H1 (cell line): ENCODE data around the gene LHB. TPM values are rescaled to one million over a fixed set of nuclear protein-coding genes. Genes with fewer than 3 reads are reported as not detected.

Experiments
- CTCF ChIA-PET: fragments of 300-600 bp; sonication (Branson Sonifier 250); formaldehyde crosslinking; loops from one replicate; lab custom pipeline; 2021; ENCODE audit not compliant: partially characterized antibody; lab: Charles Lee
- POLR2A ChIA-PET: fragments of 300-600 bp; sonication (Branson Sonifier 250); formaldehyde crosslinking; loops from one replicate; lab custom pipeline; 2021; ENCODE audit warnings: inconsistent platforms; ENCODE audit not compliant: partially characterized antibody; lab: Charles Lee
- DNase-seq, 2 experiments: peaks; one replicate each; pipeline versions ENCODE4 v3.0.0 to v3.0.0-alpha.2; 2010 to 2022; ENCODE audit warnings: low spot score in 2 of 2, low read depth in 1 of 2, mixed read lengths in 1 of 2
- FAIRE-seq: peaks from 2 replicates; lab custom pipeline; 2011; peaks lifted over from hg19 to GRCh38; lab: Jason Lieb, UNC
- H2AFZ ChIP-seq: 2 replicates; pipeline ENCODE4 v1.8.1; 2012; ENCODE audit warnings: low read length, inconsistent platforms
- H2AK5ac ChIP-seq: 2 replicates; pipeline ENCODE4 v1.6.1; 2013; ENCODE audit warnings: low read depth, low read length
- H2BK120ac ChIP-seq: replicated peaks from 2 replicates; pipeline ENCODE3; 2013; ENCODE audit warnings: low read depth, low read length, inconsistent platforms
- H2BK12ac ChIP-seq: 2 replicates; pipeline ENCODE4 v1.6.1; 2013; ENCODE audit warnings: low read depth, low read length
- H2BK15ac ChIP-seq: 2 replicates; pipeline ENCODE4 v1.6.1; 2013; ENCODE audit warnings: low read length
- H2BK20ac ChIP-seq: 2 replicates; pipeline ENCODE4 v1.6.1; 2013; ENCODE audit warnings: low read length
- H2BK5ac ChIP-seq: 2 replicates; pipeline ENCODE4 v1.6.1; 2013; ENCODE audit warnings: low read depth, low read length
- H3K14ac ChIP-seq: 2 replicates; pipeline ENCODE4 v1.6.1; 2013; ENCODE audit warnings: inconsistent platforms; ENCODE audit not compliant: insufficient read length
- H3K18ac ChIP-seq: 2 replicates; pipeline ENCODE4 v1.6.1; 2013; ENCODE audit warnings: low read length; ENCODE audit errors: extremely low read depth
- H3K23ac ChIP-seq: 2 replicates; pipeline ENCODE4 v1.6.1; 2013; ENCODE audit warnings: inconsistent platforms; ENCODE audit not compliant: insufficient read length
- H3K23me2 ChIP-seq: 2 replicates; pipeline ENCODE4 v1.6.1; 2013; ENCODE audit warnings: low read depth, low read length
- H3K27ac ChIP-seq: 2 replicates; pipeline ENCODE4 v1.6.1; 2011; ENCODE audit warnings: low read depth, low read length, inconsistent platforms
- H3K27me3 ChIP-seq, 4 experiments: replicated peaks in 1 of 4; 1 replicate in 1 of 4; 2 replicates in 3 of 4; pipeline versions ENCODE4 v1.6.1 to v1.8.1; 2011 to 2013; ENCODE audit warnings: low read length in 3 of 4, mild to moderate bottlenecking in 3 of 4, inconsistent platforms in 2 of 4, mixed read lengths in 2 of 4, moderate library complexity in 1 of 4; ENCODE audit not compliant: control insufficient read depth in 3 of 4, insufficient read depth in 3 of 4; ENCODE audit errors: extremely low read depth in 1 of 4
- H3K36me3 ChIP-seq, 4 experiments: 2 replicates each; pipeline versions ENCODE4 v1.6.1 to v1.8.1; 2011 to 2013; ENCODE audit warnings: mild to moderate bottlenecking in 4 of 4, low read length in 3 of 4, moderate library complexity in 2 of 4, control low read depth in 1 of 4, inconsistent platforms in 1 of 4; ENCODE audit not compliant: insufficient read depth in 4 of 4, control insufficient read depth in 2 of 4
- H3K4ac ChIP-seq: replicated peaks from 2 replicates; pipeline ENCODE3; 2013; ENCODE audit warnings: low read length, low read depth, mixed read lengths, inconsistent platforms; ENCODE audit not compliant: insufficient read length
- H3K4me1 ChIP-seq, 4 experiments: replicated peaks in 1 of 4; 1 replicate in 1 of 4; 2 replicates in 3 of 4; pipeline versions ENCODE4 v1.6.1 to v1.8.1; 2011 to 2013; ENCODE audit warnings: low read length in 3 of 4, inconsistent platforms in 2 of 4, mixed read lengths in 1 of 4; ENCODE audit not compliant: insufficient read depth in 4 of 4, control insufficient read depth in 3 of 4
- H3K4me2 ChIP-seq, 2 experiments: 2 replicates each; pipeline versions ENCODE4 v1.6.1 to v1.8.1; 2011 to 2013; ENCODE audit warnings: low read depth in 2 of 2, low read length in 2 of 2, control low read depth in 1 of 2, inconsistent platforms in 1 of 2, mild to moderate bottlenecking in 1 of 2; ENCODE audit not compliant: insufficient read depth in 1 of 2
- H3K4me3 ChIP-seq, 4 experiments: fragments of 200-600, 300-600 bp in 1 of 4; sonication (generic), shearing (Covaris generic), sonication (Bioruptor Twin) in 1 of 4; 2 replicates each; pipeline versions ENCODE4 v1.5.1 to v1.8.1; 2011 to 2016; ENCODE audit warnings: low read length in 4 of 4, low read depth in 3 of 4, control low read depth in 2 of 4, inconsistent platforms in 2 of 4, mild to moderate bottlenecking in 2 of 4, mixed read lengths in 1 of 4, moderate library complexity in 1 of 4; ENCODE audit not compliant: insufficient read depth in 2 of 4; ENCODE audit errors: extremely low read depth in 1 of 4
- H3K56ac ChIP-seq: replicated peaks from 2 replicates; pipeline ENCODE3; 2013; ENCODE audit warnings: low read depth, mild to moderate bottlenecking, mixed read lengths, low read length, inconsistent platforms; ENCODE audit not compliant: insufficient read length
- H3K79me1 ChIP-seq: 2 replicates; pipeline ENCODE4 v1.6.1; 2013; ENCODE audit warnings: low read depth, low read length, control low read depth
- H3K79me2 ChIP-seq, 2 experiments: 2 replicates each; pipeline versions ENCODE4 v1.6.1 to v1.8.1; 2012 to 2013; ENCODE audit warnings: low read length in 2 of 2, mild to moderate bottlenecking in 2 of 2, inconsistent platforms in 1 of 2; ENCODE audit not compliant: insufficient read depth in 2 of 2, control insufficient read depth in 1 of 2
- H3K9ac ChIP-seq, 4 experiments: replicated peaks in 1 of 4; 1 replicate in 1 of 4; 2 replicates in 3 of 4; pipeline versions ENCODE4 v1.6.1 to v1.8.1; 2011 to 2013; ENCODE audit warnings: low read depth in 3 of 4, low read length in 3 of 4, control low read depth in 2 of 4, mild to moderate bottlenecking in 2 of 4, moderate library complexity in 2 of 4, inconsistent platforms in 1 of 4; ENCODE audit errors: extremely low read depth in 1 of 4
- H3K9me3 ChIP-seq, 2 experiments: 2 replicates each; pipeline versions ENCODE4 v1.6.1 to v1.8.1; 2012 to 2013; ENCODE audit warnings: mild to moderate bottlenecking in 2 of 2, moderate library complexity in 2 of 2, control low read depth in 1 of 2, inconsistent platforms in 1 of 2, low read depth in 1 of 2, low read length in 1 of 2, mixed read lengths in 1 of 2; ENCODE audit not compliant: insufficient read depth in 2 of 2
- H4K20me1 ChIP-seq, 2 experiments: replicated peaks in 1 of 2; 2 replicates each; pipeline versions ENCODE3 to v1.8.1; 2011 to 2013; ENCODE audit warnings: inconsistent platforms in 2 of 2, low read length in 2 of 2, mild to moderate bottlenecking in 1 of 2; ENCODE audit not compliant: insufficient read depth in 2 of 2, control insufficient read depth in 1 of 2
- H4K5ac ChIP-seq: 2 replicates; pipeline ENCODE4 v1.6.1; 2013; ENCODE audit warnings: low read length, low read depth, mixed read lengths, inconsistent platforms; ENCODE audit not compliant: insufficient read length
- H4K8ac ChIP-seq: 2 replicates; pipeline ENCODE4 v1.8.0; 2013; ENCODE audit warnings: mild to moderate bottlenecking, moderate library complexity, low read length, inconsistent platforms; ENCODE audit not compliant: insufficient read depth; ENCODE audit errors: extremely low read depth
- H4K91ac ChIP-seq: replicated peaks from 2 replicates; pipeline ENCODE3; 2013; ENCODE audit warnings: low read length, mixed read lengths, inconsistent platforms; ENCODE audit not compliant: insufficient read length
- BRCA1 ChIP-seq: IDR thresholded peaks from 2 replicates; pipeline ENCODE4 v1.6.1; 2012; ENCODE audit warnings: low read depth, low read length, improper control_type of control experiment
- KDM4A ChIP-seq: IDR thresholded peaks from one replicate; pipeline ENCODE4 v1.7.1; 2012; ENCODE audit warnings: low read depth, mild to moderate bottlenecking, moderate library complexity, low read length, inconsistent platforms; ENCODE audit not compliant: severe bottlenecking
- WGBS, 2 experiments: shearing (Covaris generic) in 1 of 2; methylation state at CpG; one replicate each; pipeline versions ENCODE4 v1.1.6 to v1.1.7; 2013 to 2015; ENCODE audit warnings: low lambda C conversion rate in 2 of 2, mixed read lengths in 2 of 2, inconsistent platforms in 1 of 2, low coverage in 1 of 2, missing lambda C conversion rate in 1 of 2; ENCODE audit not compliant: insufficient replicate concordance in 2 of 2, insufficient coverage in 1 of 2, insufficient read length in 1 of 2; ENCODE audit errors: extremely low coverage in 1 of 2, missing lambda C conversion rate in 1 of 2; 5-methylcytosine and 5-hydroxymethylcytosine counted together
- polyA plus RNA-seq, 7 experiments: library from polyadenylated mRNA; depleted of rRNA in 3 of 7; stranded (reverse) in 5 of 7; unstranded in 2 of 7; fragments of >200 nt in 5 of 7; fragments of 200-250 nt in 2 of 7; gene quantifications; 1 replicate in 5 of 7; 2 replicates in 1 of 7; 4 replicates in 1 of 7; pipeline versions ENCODE4 v1.2.1 to v1.2.3, GENCODE V29; 2011 to 2013; ENCODE audit warnings: missing spikeins in 2 of 7, mixed read lengths in 2 of 7
- total RNA-seq: library from RNA; stranded (reverse); fragmentation: NEBNext Ultra II Directional; extraction: Animal tissue kit (Norgen Biotek cat#: 25700); gene quantifications from 2 replicates; pipeline ENCODE4 v1.2.1, GENCODE V29; 2021
- TF ChIP-seq, protein P1 (sequence below): IDR thresholded peaks from 2 replicates; pipeline ENCODE4 v1.6.1; 2012; ENCODE audit warnings: inconsistent platforms

The LHB gene
- total and polyA plus RNA-seq, 2 of the 8 experiments (the other 6 are each of a cell fraction or from before 2014, with no cell fraction given) = 0.53 TPM; not detected in 1

DNA sequence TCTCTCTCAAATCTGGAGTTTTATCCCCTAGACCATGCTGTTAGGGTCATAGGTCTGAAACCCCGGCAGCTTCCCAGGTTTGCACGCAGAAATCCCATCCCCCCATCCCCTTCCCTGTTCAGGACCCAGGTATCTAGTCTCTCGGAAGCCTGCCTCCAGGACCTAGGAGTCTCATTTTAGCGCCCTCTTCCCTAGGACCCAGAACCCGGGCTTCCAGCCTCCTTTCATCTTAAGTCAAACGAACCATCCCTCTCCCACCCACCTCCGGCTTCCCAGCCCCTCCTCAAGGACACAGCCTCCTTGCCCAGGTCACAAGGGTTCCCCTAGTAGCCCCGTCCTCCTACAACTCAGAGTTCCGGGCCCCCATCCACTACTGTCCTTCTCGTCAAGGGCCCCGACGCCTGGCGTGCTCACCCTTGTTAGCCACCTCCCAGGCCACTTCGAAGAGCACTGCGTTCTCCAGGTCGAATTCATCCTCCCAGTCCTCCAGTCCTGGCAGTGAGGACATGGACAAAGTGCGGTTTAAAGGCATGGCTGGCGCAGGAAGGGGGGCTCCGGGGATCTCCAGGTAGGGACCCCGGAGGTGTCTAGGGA, 24.2 kb downstream of the LHB start:
- Histone ChIP-seq H4K91ac (peak overlapping the region; percentile 52), H3K27ac (0 out of 2 replicates have a peak overlapping the region, but pooled peaks have one; percentile 13), H3K23ac (no peak overlapping the region), H2BK12ac (0 out of 2 replicates have a peak overlapping the region, but pooled peaks have one; percentile 4), H3K4me2 (peak overlapping the region; percentile 87 to 91), H2AFZ (no peak overlapping the region), H3K27me3 (no peaks in the 10 kb centered on the region), H3K9ac (peak overlapping the region; percentile 25 to 75 (median 72)), H3K4me1 (peaks cover 0 to 3% (median 0%) of the 10 kb centered on the region in 4 experiments; a peak in 2 of 7 replicates), H2BK15ac (no peak overlapping the region), H4K8ac (peak overlapping the region; percentile 72), H2AK5ac (no peak overlapping the region), H3K23me2 (peaks cover 8% of the 10 kb centered on the region; the same call in 1 of the 2 replicates), H3K79me1 (peaks cover 15% of the 10 kb centered on the region), H2BK20ac (no peak overlapping the region), H3K79me2 (peaks cover 11 to 33% of the 10 kb centered on the region in 2 experiments; a peak in 3 of 4 replicates), H3K36me3 (peaks cover 0 to 13% (median 5%) of the 10 kb centered on the region in 4 experiments; a peak in 4 of 8 replicates), H2BK120ac (no peak overlapping the region), H3K4ac (peak overlapping the region; percentile 44), H4K5ac (peak overlapping the region; percentile 50), H3K9me3 (no peaks in the 10 kb centered on the region), H3K56ac (peak overlapping the region; percentile 90), H3K4me3 (peak overlapping the region; percentile 66 to 97 (median 92)), H3K18ac (peak overlapping the region; percentile 84; the same call in 1 of the 2 replicates), H2BK5ac (peak overlapping the region; percentile 37; the same call in 1 of the 2 replicates), H3K14ac (no peak overlapping the region), H4K20me1 (peaks cover 0 to 13% of the 10 kb centered on the region in 2 experiments)
- peak in 1 of 2 experiments; percentile 65 for DNase-seq
- ChIA-PET CTCF (interaction anchor here (0.6 to 2.6 kb wide), 23 partner anchors 10 to 188 kb away, joined by 3 to 19 read pairs (median 4); partner anchors contain the start of gene HSD17B14), POLR2A (interaction anchor here (0.5 to 4.4 kb wide), 15 partner anchors 9 to 155 kb away, joined by 3 to 37 read pairs (median 3); partner anchors contain the start of genes CGB2, FTL and PPP1R15A)
- TF ChIP-seq KDM4A (peak; percentile 30), BRCA1 (no peak)
- TF ChIP-seq, protein P1, sequence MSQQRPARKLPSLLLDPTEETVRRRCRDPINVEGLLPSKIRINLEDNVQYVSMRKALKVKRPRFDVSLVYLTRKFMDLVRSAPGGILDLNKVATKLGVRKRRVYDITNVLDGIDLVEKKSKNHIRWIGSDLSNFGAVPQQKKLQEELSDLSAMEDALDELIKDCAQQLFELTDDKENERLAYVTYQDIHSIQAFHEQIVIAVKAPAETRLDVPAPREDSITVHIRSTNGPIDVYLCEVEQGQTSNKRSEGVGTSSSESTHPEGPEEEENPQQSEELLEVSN = 0 out of 2 replicates have a peak, but pooled peaks have one; percentile 4
- 4% methylated on average over 20 of the region's 20 CpGs; no CpG with 5 or more reads in 1 of the 2 experiments for WGBS, 2 experiments
- no peak for FAIRE-seq
